ENCODE data around the gene SHKBP1. TPM values are rescaled to one million over a fixed set of nuclear protein-coding genes. Genes with fewer than 3 reads are reported as not detected.

The SHKBP1 gene
- total RNA-seq, 1 donor from 2014 or later: 14.8 TPM

GRCh38 chr19:40613690-40614621 is 37.3 kb downstream of the SHKBP1 start:
- intact Hi-C loops (cut with micrococcal nuclease): no loop called here
- Histone ChIP-seq H3K27ac (replicated peaks) (peak overlapping the region; percentile 91), H3K4me1 (peaks cover 54% of the 10 kb centered on the region), H3K4me3 (peak overlapping the region; percentile 75), H3K36me3 (peaks cover 30% of the 10 kb centered on the region), H3K27me3 (ENCODE audit: low read depth) (no peaks in the 10 kb centered on the region), H3K9me3 (replicated peaks) (no peaks in the 10 kb centered on the region)
- TF ChIP-seq CTCF (IDR thresholded peaks at IDR 0.05; ENCODE audit: borderline replicate concordance): no peak
- DNase-seq: peak; percentile 82

- Histone ChIP-seq H3K36me3 (peaks cover 39% of the 10 kb centered on the region), H3K9me3 (replicated peaks) (no peaks in the 10 kb centered on the region), H3K4me3 (peak overlapping the region; percentile 75), H3K4me1 (peaks cover 51% of the 10 kb centered on the region), H3K27ac (replicated peaks) (peak overlapping the region; percentile 91), H3K27me3 (ENCODE audit: low read depth) (no peaks in the 10 kb centered on the region)
- intact Hi-C loops (cut with micrococcal nuclease): no loop called here
- peak; percentile 87 for DNase-seq
- no peak for TF ChIP-seq CTCF (IDR thresholded peaks at IDR 0.05; ENCODE audit: borderline replicate concordance)
Observed at GRCh38 chr19:40614622-40615411, 38.1 kb downstream of the SHKBP1 start.

- H3K9me3 ChIP-seq (replicated peaks): no peaks in the 10 kb centered on the region
- DNase-seq: no peak
- no peak overlapping the region for H3K4me3 ChIP-seq
- intact Hi-C loops (cut with micrococcal nuclease): no loop called here
- no peak overlapping the region for H3K27ac ChIP-seq (replicated peaks)
- H3K27me3 ChIP-seq (ENCODE audit: low read depth): no peaks in the 10 kb centered on the region
- no peak for TF ChIP-seq CTCF (IDR thresholded peaks at IDR 0.05; ENCODE audit: borderline replicate concordance)
- H3K4me1 ChIP-seq: peaks cover 44% of the 10 kb centered on the region
- peaks cover 51% of the 10 kb centered on the region for H3K36me3 ChIP-seq
Observed at GRCh38 chr19:40616178-40616577, 39.5 kb downstream of the SHKBP1 start.

GRCh38 chr19:40616941-40617340 is 40.3 kb downstream of the SHKBP1 start:
- intact Hi-C loops (cut with micrococcal nuclease): no loop called here
- Histone ChIP-seq H3K27me3 (ENCODE audit: low read depth) (no peaks in the 10 kb centered on the region), H3K36me3 (peaks cover 58% of the 10 kb centered on the region), H3K4me1 (peaks cover 38% of the 10 kb centered on the region), H3K27ac (replicated peaks) (no peak overlapping the region), H3K9me3 (replicated peaks) (no peaks in the 10 kb centered on the region), H3K4me3 (no peak overlapping the region)
- TF ChIP-seq CTCF (IDR thresholded peaks at IDR 0.05; ENCODE audit: borderline replicate concordance): no peak
- DNase-seq: no peak

- H3K4me1 ChIP-seq: peaks cover 37% of the 10 kb centered on the region
- H3K36me3 ChIP-seq: peaks cover 67% of the 10 kb centered on the region
- DNase-seq: no peak
- no peak overlapping the region for H3K27ac ChIP-seq (replicated peaks)
- no peak for TF ChIP-seq CTCF (IDR thresholded peaks at IDR 0.05; ENCODE audit: borderline replicate concordance)
- H3K27me3 ChIP-seq (ENCODE audit: low read depth): no peaks in the 10 kb centered on the region
- H3K4me3 ChIP-seq: no peak overlapping the region
- no peaks in the 10 kb centered on the region for H3K9me3 ChIP-seq (replicated peaks)
- intact Hi-C loops (cut with micrococcal nuclease): no loop called here
Observed at GRCh38 chr19:40617961-40618360, 41.3 kb downstream of the SHKBP1 start.
